K562 (cell line): ENCODE data around the gene ITPRIPL2. TPM values are rescaled to one million over a fixed set of nuclear protein-coding genes. Genes with fewer than 3 reads are reported as not detected.

Experiments
- COPS2 ChIP-seq: fragments of 450-650 bp; conservative IDR thresholded peaks from 2 replicates; pipeline ENCODE4 v1.6.1; 2016; ENCODE audit warnings: mild to moderate bottlenecking, moderate library complexity
- DIDO1 ChIP-seq: fragments of 450-650 bp; IDR thresholded peaks from 2 replicates; pipeline ENCODE4 v1.6.1; 2016; ENCODE audit warnings: low read depth, missing biosample characterization, missing genetic modification characterization
- ELF1 ChIP-seq: fragments of 200-800 bp; sonication (Bioruptor generic); IDR thresholded peaks from 2 replicates; pipeline ENCODE4 v1.6.1; 2016; ENCODE audit warnings: missing genetic modification characterization, missing compliant biosample characterization
- HEY1 ChIP-seq: fragments of 250-450 bp; sonication (Bioruptor Pico); IDR thresholded peaks from 2 replicates; pipeline ENCODE4 v1.5.0; 2020; ENCODE audit warnings: mild to moderate bottlenecking, moderate library complexity, borderline replicate concordance
- KDM4B ChIP-seq, 2 experiments: fragments of 450-650 bp in 1 of 2; sonication (generic) in 1 of 2; IDR thresholded peaks; 2 replicates each; pipeline ENCODE4 v1.6.1; 2016 to 2017; ENCODE audit warnings: borderline replicate concordance in 2 of 2, antibody characterized with exemption in 1 of 2, low read depth in 1 of 2, mild to moderate bottlenecking in 1 of 2
- MTA2 ChIP-seq: fragments of 450-650 bp; IDR thresholded peaks from 2 replicates; pipeline ENCODE4 v1.6.1; 2016; ENCODE audit warnings: low read depth
- MXI1 ChIP-seq: IDR thresholded peaks from 2 replicates; pipeline ENCODE4 v1.6.1; 2011; ENCODE audit warnings: low read depth, mild to moderate bottlenecking, improper control_type of control experiment, low read length
- NBN ChIP-seq: fragments of 450-650 bp; IDR thresholded peaks from 2 replicates; pipeline ENCODE4 v1.6.1; 2016; ENCODE audit warnings: low read depth, mild to moderate bottlenecking
- NR2C1 ChIP-seq, 2 experiments: fragments of 450-650 bp; IDR thresholded peaks; 2 replicates each; pipeline ENCODE4 v1.6.1; 2017; ENCODE audit warnings: mild to moderate bottlenecking in 2 of 2, antibody characterized with exemption in 1 of 2, inconsistent platforms in 1 of 2, missing compliant biosample characterization in 1 of 2, missing genetic modification characterization in 1 of 2
- PBX2 ChIP-seq, 2 experiments: IDR thresholded peaks in 1 of 2; conservative IDR thresholded peaks in 1 of 2; 2 replicates each; pipeline ENCODE4 v1.6.1; 2016; ENCODE audit warnings: low read depth in 2 of 2, mild to moderate bottlenecking in 1 of 2, missing compliant biosample characterization in 1 of 2, missing genetic modification characterization in 1 of 2, moderate library complexity in 1 of 2
- PHF8 ChIP-seq: fragments of 200-600 bp; sonication (generic); IDR thresholded peaks from 2 replicates; pipeline ENCODE4 v1.6.1; 2012; ENCODE audit warnings: mixed run types, mild to moderate bottlenecking, inconsistent platforms, low read length, moderate library complexity, borderline replicate concordance
- PRMT5 ChIP-seq: sonication (generic); formaldehyde crosslinking; IDR thresholded peaks from 2 replicates; pipeline ENCODE4 v1.5.0; 2020; ENCODE audit warnings: missing genetic modification reagents
- RAD51 ChIP-seq: fragments of 450-650 bp; IDR thresholded peaks from 2 replicates; pipeline ENCODE4 v1.7.1; 2016; ENCODE audit warnings: low read depth, mild to moderate bottlenecking, borderline replicate concordance
- RBBP5 ChIP-seq: fragments of 200-600 bp; sonication (generic); IDR thresholded peaks from 2 replicates; pipeline ENCODE4 v1.6.1; 2012; ENCODE audit warnings: borderline replicate concordance, mild to moderate bottlenecking, low read length, control low read depth, inconsistent platforms; ENCODE audit not compliant: insufficient read depth, poor library complexity, severe bottlenecking
- RBFOX2 ChIP-seq: fragments of 200-400 bp; formaldehyde crosslinking; IDR thresholded peaks from 2 replicates; pipeline ENCODE4 v1.6.1; 2017; ENCODE audit warnings: low read depth, mild to moderate bottlenecking, low read length, moderate library complexity
- RUNX1 ChIP-seq: sonication (generic); IDR thresholded peaks from 2 replicates; pipeline ENCODE4 v1.6.1; 2016; ENCODE audit warnings: antibody characterized with exemption, low read depth
- SAP30 ChIP-seq: fragments of 200-600 bp; sonication (generic); IDR thresholded peaks from 2 replicates; pipeline ENCODE4 v1.6.1; 2012; ENCODE audit warnings: borderline replicate concordance, low read depth, mild to moderate bottlenecking, moderate library complexity, low read length, control low read depth, inconsistent platforms; ENCODE audit not compliant: insufficient read depth, poor library complexity, severe bottlenecking
- TAF7 ChIP-seq: fragments of 450-650 bp; IDR thresholded peaks from 2 replicates; pipeline ENCODE4 v1.6.1; 2016; ENCODE audit warnings: missing genetic modification characterization, missing compliant biosample characterization
- TBL1XR1 ChIP-seq, 2 experiments: IDR thresholded peaks; 2 replicates each; pipeline ENCODE4 v1.6.1; 2012; ENCODE audit warnings: improper control_type of control experiment in 2 of 2, low read length in 2 of 2, mild to moderate bottlenecking in 1 of 2
- ZFP1 ChIP-seq: fragments of 450-650 bp; formaldehyde crosslinking; IDR thresholded peaks from 2 replicates; pipeline ENCODE4 v1.4.0; 2020; ENCODE audit warnings: mild to moderate bottlenecking, mixed read lengths
- ZNF217 ChIP-seq: sonication (generic); formaldehyde crosslinking; IDR thresholded peaks from 2 replicates; pipeline ENCODE4 v1.8.0; 2022; ENCODE audit warnings: mild to moderate bottlenecking, missing genetic modification reagents
- ZNF280A ChIP-seq: fragments of 450-650 bp; IDR thresholded peaks from 2 replicates; pipeline ENCODE4 v1.6.1; 2018; ENCODE audit warnings: mild to moderate bottlenecking, low read depth; ENCODE audit not compliant: partially characterized antibody
- ZNF57 ChIP-seq: fragments of 450-650 bp; formaldehyde crosslinking; IDR thresholded peaks from 2 replicates; pipeline ENCODE4 v1.4.0; 2020; ENCODE audit warnings: mild to moderate bottlenecking, moderate library complexity
- polyA plus RNA-seq, 8 experiments: library from polyadenylated mRNA; depleted of rRNA in 4 of 8; stranded (reverse) in 5 of 8; unstranded in 3 of 8; fragments of >200 nt; fragmentation: Nextera tagmentation in 2 of 8; fragmentation: Illumina TruSeq in 1 of 8; extraction: Ambion mirVana in 2 of 8; extraction: Trizol in 1 of 8; gene quantifications; 2 replicates each; pipeline versions ENCODE4 v1.2.1 to v1.2.3, GENCODE V29; 2011 to 2014; ENCODE audit warnings: inconsistent platforms in 1 of 8, missing spikeins in 1 of 8
- total RNA-seq, 7 experiments: library from RNA; depleted of rRNA in 6 of 7; stranded (reverse); fragments of >200 nt in 6 of 7; fragmentation: Illumina TruSeq in 2 of 7; extraction: Trizol in 2 of 7; gene quantifications; 2 replicates each; pipeline versions ENCODE4 v1.2.1 to v1.2.3, GENCODE V29; 2011 to 2021; ENCODE audit warnings: low replicate concordance in 1 of 7

The ITPRIPL2 gene
- total and polyA plus RNA-seq, 9 of the 15 experiments (the other 6 are each of a cell fraction or from before 2014, with no cell fraction given), result 0.04 to 2.2 (median 0.58) TPM

DNA sequence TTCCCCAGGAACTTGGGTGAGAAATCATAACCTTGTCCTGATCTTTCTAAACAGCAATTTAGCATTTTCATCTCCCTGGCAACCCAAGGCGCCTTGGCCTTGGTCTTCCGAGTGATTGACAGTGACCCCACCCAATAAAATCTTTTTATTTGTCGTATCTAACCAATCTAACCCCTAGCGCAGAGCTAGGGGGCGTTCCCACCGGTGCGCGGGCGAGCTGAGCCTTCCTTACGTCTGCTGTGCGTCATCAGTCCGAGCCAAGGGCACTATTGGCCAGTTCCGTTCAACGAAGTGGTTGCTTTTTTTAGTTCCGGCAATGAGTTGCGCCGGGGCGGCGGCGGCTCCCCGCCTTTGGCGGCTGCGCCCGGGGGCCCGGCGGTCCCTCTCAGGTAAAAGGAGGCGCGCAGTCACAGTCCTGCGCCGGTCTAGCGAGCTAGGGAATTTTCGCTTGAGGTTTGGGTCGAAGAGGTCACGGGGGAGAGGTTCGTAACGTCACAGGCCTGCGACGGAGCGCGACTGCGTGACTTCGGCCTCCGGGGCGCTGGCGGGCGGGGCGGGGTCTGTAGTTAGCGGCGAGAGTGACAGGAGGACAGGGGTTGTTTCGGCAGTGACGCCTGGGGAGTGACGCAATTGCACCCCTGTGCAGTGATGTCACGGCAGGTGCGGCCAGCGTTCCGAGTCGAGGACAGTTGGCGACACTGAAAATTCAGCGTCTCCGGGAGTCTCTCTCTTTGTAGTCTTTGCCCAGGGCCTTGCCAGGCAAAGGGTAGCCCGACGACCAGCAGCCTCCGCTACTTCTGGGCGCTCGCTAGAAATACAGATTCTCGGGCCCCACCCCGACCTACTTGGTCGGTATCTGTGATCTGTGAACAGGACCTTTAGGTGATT is 46.2 kb upstream of the ITPRIPL2 start, which contains the start of gene COQ7 (continued):
- TF ChIP-seq PBX2 (CRISPR knock-in tag; IDR thresholded peaks at IDR 0.05; ENCODE audit: low read depth), result peak; percentile 90
- TF ChIP-seq PBX2 (tag; conservative IDR thresholded peaks at IDR 0.05; ENCODE audit: low read depth), result peak; percentile 99
- TF ChIP-seq KDM4B (IDR thresholded peaks at IDR 0.05; ENCODE audit: borderline replicate concordance in 2 of 2, low read depth in 1 of 2), result no peak
- no peak for TF ChIP-seq COPS2
- no peak for TF ChIP-seq SAP30
- TF ChIP-seq ZFP1 (CRISPR knock-in tag), result no peak
- peak; percentile 80; the same call in 1 of the 2 replicates for TF ChIP-seq DIDO1 (tag)
- no peak for TF ChIP-seq ZNF57 (CRISPR knock-in tag)
- peak; percentile 83 for TF ChIP-seq RAD51
- TF ChIP-seq NR2C1 (IDR thresholded peaks at IDR 0.05), result peak; percentile 95
- TF ChIP-seq NR2C1 (tag; IDR thresholded peaks at IDR 0.05), result peak; percentile 94
- TF ChIP-seq HEY1 (CRISPR knock-in tag), result no peak
- peak; percentile 86 for TF ChIP-seq ELF1 (tag)
- peak; percentile 81 for TF ChIP-seq RBBP5
- no peak for TF ChIP-seq MTA2
- TF ChIP-seq NBN, result peak; percentile 93
- peak; percentile 89 for TF ChIP-seq RBFOX2
- TF ChIP-seq ZNF280A, result no peak
- TF ChIP-seq TAF7 (tag), result no peak
- TF ChIP-seq PRMT5 (CRISPR knock-in tag), result no peak
- no peak for TF ChIP-seq ZNF217 (CRISPR knock-in tag)
- peak; percentile 75; the same call in 1 of the 2 replicates for TF ChIP-seq PHF8
- no peak for TF ChIP-seq RUNX1
- TF ChIP-seq TBL1XR1 (IDR thresholded peaks at IDR 0.05; ENCODE audit: low read length in 2 of 2), result peak in 1 of 2 experiments; percentile 56; a peak in 1 of 4 replicates
- peak; percentile 94 for TF ChIP-seq MXI1
